Right renal pelvis (tissue), 4 donors: ENCODE measurements around the gene A2ML1. TPM values are rescaled to one million over a fixed set of nuclear protein-coding genes. Genes with fewer than 3 reads are reported as not detected.
"Not testable (repeated sequence)": the region's sequence is repeated elsewhere in the genome, so short reads cannot be mapped to it uniquely, and the experiment has no call there.

Experiments used
- DNase-seq, 4 donors: peaks; one replicate each; pipeline ENCODE4 v3.0.0-alpha.2; 2013; ENCODE audit warnings: low read depth in 4 of 4, low spot score in 3 of 4, missing footprints in 1 of 4
- polyA plus RNA-seq, 4 donors: library from polyadenylated mRNA; unstranded; fragments of 120-200 nt; gene quantifications; one replicate each; pipeline ENCODE4 v1.2.1, GENCODE V29; 2013; ENCODE audit not compliant: insufficient read length in 4 of 4

The A2ML1 gene
- polyA plus RNA-seq, 4 donors = 0.06 to 0.40 (median 0.21) TPM; not detected in 1

GRCh38 chr12:8903646-8904045 is 81.2 kb downstream of the A2ML1 start:
- no peak for DNase-seq

- no peak for DNase-seq
Observed at GRCh38 chr12:8904665-8905064, 82.2 kb downstream of the A2ML1 start.

- DNase-seq = no peak
Observed at GRCh38 chr12:8905546-8905945, 83.1 kb downstream of the A2ML1 start.

GRCh38 chr12:8906266-8907180 is 84.1 kb downstream of the A2ML1 start:
- DNase-seq = no peak

GRCh38 chr12:8907513-8907912 is 85.1 kb downstream of the A2ML1 start:
- no peak for DNase-seq

GRCh38 chr12:8909752-8910151 is 87.3 kb downstream of the A2ML1 start:
- DNase-seq = no peak

- DNase-seq = no peak
Observed at GRCh38 chr12:8911606-8912268, 89.3 kb downstream of the A2ML1 start.

- DNase-seq = no peak
Observed at GRCh38 chr12:8912914-8913313, 90.5 kb downstream of the A2ML1 start.

- DNase-seq = no peak
Observed at GRCh38 chr12:8913702-8914032, 91.2 kb downstream of the A2ML1 start.

- DNase-seq = peak; percentile 73 to 79 (median 76)
Observed at GRCh38 chr12:8914033-8914715, 91.8 kb downstream of the A2ML1 start, which contains the start of gene PHC1. PHC1 (plus strand) TSS chr12:8914509; CDS start chr12:8917678, 3,169 bp downstream.

GRCh38 chr12:8914716-8915526 is 92.5 kb downstream of the A2ML1 start:
- DNase-seq = peak in 3 of 4 donors; percentile 22 to 44 (median 27)

- no peak for DNase-seq
Observed at GRCh38 chr12:8916154-8916553, 93.7 kb downstream of the A2ML1 start.

GRCh38 chr12:8917031-8917430 is 94.6 kb downstream of the A2ML1 start:
- no peak for DNase-seq

- no peak for DNase-seq
Observed at GRCh38 chr12:8917751-8918150, 95.3 kb downstream of the A2ML1 start.

- not testable (repeated sequence) for DNase-seq
Observed at GRCh38 chr12:8919643-8920042, 97.2 kb downstream of the A2ML1 start.

GRCh38 chr12:8922544-8922943 is 100.1 kb downstream of the A2ML1 start:
- no peak for DNase-seq
